ENCODE measurements around the gene TMEM221. TPM values are rescaled to one million over a fixed set of nuclear protein-coding genes. Genes with fewer than 3 reads are reported as not detected.

Gene TMEM221
- total RNA-seq, 1 experiment from 2014 or later: 3.4 TPM

- TF ChIP-seq JUND (IDR thresholded peaks at IDR 0.05) (no peak), YY1 (IDR thresholded peaks at IDR 0.05; ENCODE audit: extremely low read depth, insufficient replicate concordance, low read depth, low read length) (no peak), ZNF274 (IDR thresholded peaks at IDR 0.05; ENCODE audit: low read depth, low read length) (no peak), CBX3 (IDR thresholded peaks at IDR 0.05; ENCODE audit: low read depth) (no peak), SRF (IDR thresholded peaks at IDR 0.05; ENCODE audit: low read depth) (no peak), SIN3A (IDR thresholded peaks at IDR 0.05; ENCODE audit: low read depth) (no peak), POLR2A (IDR thresholded peaks at IDR 0.05; ENCODE audit: borderline replicate concordance, extremely low read depth, insufficient read depth, insufficient read length) (no peak), ELF1 (IDR thresholded peaks at IDR 0.05; ENCODE audit: borderline replicate concordance, low read depth) (no peak), ZFX (IDR thresholded peaks at IDR 0.05) (no peak), POLR2AphosphoS5 (IDR thresholded peaks at IDR 0.05; ENCODE audit: low read depth, low read length) (no peak), CEBPB (IDR thresholded peaks at IDR 0.05; ENCODE audit: low read depth) (no peak), SP1 (IDR thresholded peaks at IDR 0.05; ENCODE audit: low read depth) (no peak), ATF3 (IDR thresholded peaks at IDR 0.05) (no peak), MAX (IDR thresholded peaks at IDR 0.05) (no peak), TCF7L2 (IDR thresholded peaks at IDR 0.05; ENCODE audit: borderline replicate concordance, extremely low read depth, insufficient read depth, insufficient read length) (no peak), EZH2phosphoT487 (IDR thresholded peaks at IDR 0.05; ENCODE audit: borderline replicate concordance) (no peak)
- TF ChIP-seq, protein P1, sequence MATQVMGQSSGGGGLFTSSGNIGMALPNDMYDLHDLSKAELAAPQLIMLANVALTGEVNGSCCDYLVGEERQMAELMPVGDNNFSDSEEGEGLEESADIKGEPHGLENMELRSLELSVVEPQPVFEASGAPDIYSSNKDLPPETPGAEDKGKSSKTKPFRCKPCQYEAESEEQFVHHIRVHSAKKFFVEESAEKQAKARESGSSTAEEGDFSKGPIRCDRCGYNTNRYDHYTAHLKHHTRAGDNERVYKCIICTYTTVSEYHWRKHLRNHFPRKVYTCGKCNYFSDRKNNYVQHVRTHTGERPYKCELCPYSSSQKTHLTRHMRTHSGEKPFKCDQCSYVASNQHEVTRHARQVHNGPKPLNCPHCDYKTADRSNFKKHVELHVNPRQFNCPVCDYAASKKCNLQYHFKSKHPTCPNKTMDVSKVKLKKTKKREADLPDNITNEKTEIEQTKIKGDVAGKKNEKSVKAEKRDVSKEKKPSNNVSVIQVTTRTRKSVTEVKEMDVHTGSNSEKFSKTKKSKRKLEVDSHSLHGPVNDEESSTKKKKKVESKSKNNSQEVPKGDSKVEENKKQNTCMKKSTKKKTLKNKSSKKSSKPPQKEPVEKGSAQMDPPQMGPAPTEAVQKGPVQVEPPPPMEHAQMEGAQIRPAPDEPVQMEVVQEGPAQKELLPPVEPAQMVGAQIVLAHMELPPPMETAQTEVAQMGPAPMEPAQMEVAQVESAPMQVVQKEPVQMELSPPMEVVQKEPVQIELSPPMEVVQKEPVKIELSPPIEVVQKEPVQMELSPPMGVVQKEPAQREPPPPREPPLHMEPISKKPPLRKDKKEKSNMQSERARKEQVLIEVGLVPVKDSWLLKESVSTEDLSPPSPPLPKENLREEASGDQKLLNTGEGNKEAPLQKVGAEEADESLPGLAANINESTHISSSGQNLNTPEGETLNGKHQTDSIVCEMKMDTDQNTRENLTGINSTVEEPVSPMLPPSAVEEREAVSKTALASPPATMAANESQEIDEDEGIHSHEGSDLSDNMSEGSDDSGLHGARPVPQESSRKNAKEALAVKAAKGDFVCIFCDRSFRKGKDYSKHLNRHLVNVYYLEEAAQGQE (IDR thresholded peaks at IDR 0.05; ENCODE audit: low read depth): no peak
- TF ChIP-seq, protein P2, sequence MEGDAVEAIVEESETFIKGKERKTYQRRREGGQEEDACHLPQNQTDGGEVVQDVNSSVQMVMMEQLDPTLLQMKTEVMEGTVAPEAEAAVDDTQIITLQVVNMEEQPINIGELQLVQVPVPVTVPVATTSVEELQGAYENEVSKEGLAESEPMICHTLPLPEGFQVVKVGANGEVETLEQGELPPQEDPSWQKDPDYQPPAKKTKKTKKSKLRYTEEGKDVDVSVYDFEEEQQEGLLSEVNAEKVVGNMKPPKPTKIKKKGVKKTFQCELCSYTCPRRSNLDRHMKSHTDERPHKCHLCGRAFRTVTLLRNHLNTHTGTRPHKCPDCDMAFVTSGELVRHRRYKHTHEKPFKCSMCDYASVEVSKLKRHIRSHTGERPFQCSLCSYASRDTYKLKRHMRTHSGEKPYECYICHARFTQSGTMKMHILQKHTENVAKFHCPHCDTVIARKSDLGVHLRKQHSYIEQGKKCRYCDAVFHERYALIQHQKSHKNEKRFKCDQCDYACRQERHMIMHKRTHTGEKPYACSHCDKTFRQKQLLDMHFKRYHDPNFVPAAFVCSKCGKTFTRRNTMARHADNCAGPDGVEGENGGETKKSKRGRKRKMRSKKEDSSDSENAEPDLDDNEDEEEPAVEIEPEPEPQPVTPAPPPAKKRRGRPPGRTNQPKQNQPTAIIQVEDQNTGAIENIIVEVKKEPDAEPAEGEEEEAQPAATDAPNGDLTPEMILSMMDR (IDR thresholded peaks at IDR 0.05 in 2 of 3, conservative IDR thresholded peaks at IDR 0.05 in 1 of 3; ENCODE audit: borderline replicate concordance in 1 of 3, insufficient read depth in 1 of 3, low read depth in 2 of 3, low read length in 2 of 3): no peak
- Histone ChIP-seq H4K20me1 (ENCODE audit: insufficient read depth) (no peaks in the 10 kb centered on the region), H2AFZ (ENCODE audit: low read depth, low read length, poor library complexity, severe bottlenecking) (no peak overlapping the region), H3K9me2 (ENCODE audit: insufficient read depth) (no peaks in the 10 kb centered on the region), H3K79me2 (ENCODE audit: insufficient read depth, low read length) (no peaks in the 10 kb centered on the region), H3K36me3 (ENCODE audit: control insufficient read depth in 1 of 2, insufficient read depth in 2 of 2, low read length in 2 of 2) (no peaks in the 10 kb centered on the region), H3K9ac (ENCODE audit: low read length) (no peak overlapping the region), H3K4me2 (ENCODE audit: low read length) (no peak overlapping the region), H3K4me1 (ENCODE audit: control insufficient read depth in 1 of 2, insufficient read depth in 2 of 2, low read length in 2 of 2) (peaks cover 4 to 32% of the 10 kb centered on the region in 2 experiments; a peak in 3 of 4 replicates), H3K9me3 (ENCODE audit: control insufficient read depth in 1 of 2, insufficient read depth in 1 of 2, low read depth in 1 of 2, low read length in 2 of 2) (no peaks in the 10 kb centered on the region), H3K27ac (ENCODE audit: low read depth, low read length) (no peak overlapping the region), H3K27me3 (ENCODE audit: insufficient read depth, low read length) (no peaks in the 10 kb centered on the region), H3K4me3 (replicated peaks in 1 of 2; ENCODE audit: low read depth in 1 of 2, low read length in 2 of 2) (no peak overlapping the region)
- RAD21 ChIA-PET (ENCODE audit: low non-redundant PET in 1 of 2, low total read pairs in 2 of 2, uncharacterized antibody in 2 of 2, unreplicated experiment in 2 of 2): interaction anchor here in 1 of 2 experiments (0.6 kb wide), 1 partner anchor 34 kb away, joined by 4 read pairs; no protein-coding TSS in a partner anchor
- intact Hi-C loops (cut with micrococcal nuclease): no loop called here
- no peak for DNase-seq (ENCODE audit: low read depth, low spot score)
- ATAC-seq: no peak
- BruUV-seq (replicated peaks): no TSS peak
- POLR2A ChIA-PET: interaction anchor here (0.6 to 2.8 kb wide), 4 partner anchors 12 to 20 kb away, joined by 3 to 21 read pairs (median 3); partner anchors contain the start of gene MVB12A
- CTCF ChIA-PET: interaction anchor here (1.3 kb wide), 1 partner anchor 19 kb away, joined by 3 read pairs; no protein-coding TSS in a partner anchor
Observed at GRCh38 chr19:17404621-17405249, 43.7 kb downstream of the TMEM221 start.
